SK-N-MC (cell line): Measurements from ENCODE around the gene ATP13A2.

Source experiments
- EZH2 ChIP-seq: fragments of 200-600 bp; sonication (generic); IDR thresholded peaks from one replicate; pipeline ENCODE4 v1.6.1; 2017; ENCODE audit warnings: antibody characterized with exemption
- POLR2AphosphoS5 ChIP-seq: IDR thresholded peaks from 2 replicates; pipeline ENCODE4 v1.6.1; 2012; ENCODE audit warnings: mild to moderate bottlenecking, low read depth, low read length, borderline replicate concordance

GRCh38 chr1:16967962-16968361, 43.8 kb downstream of the ATP13A2 start:
- TF ChIP-seq EZH2: no peak
- TF ChIP-seq POLR2AphosphoS5: no peak
